ENCODE data around the gene THPO.

Gene THPO

DNA sequence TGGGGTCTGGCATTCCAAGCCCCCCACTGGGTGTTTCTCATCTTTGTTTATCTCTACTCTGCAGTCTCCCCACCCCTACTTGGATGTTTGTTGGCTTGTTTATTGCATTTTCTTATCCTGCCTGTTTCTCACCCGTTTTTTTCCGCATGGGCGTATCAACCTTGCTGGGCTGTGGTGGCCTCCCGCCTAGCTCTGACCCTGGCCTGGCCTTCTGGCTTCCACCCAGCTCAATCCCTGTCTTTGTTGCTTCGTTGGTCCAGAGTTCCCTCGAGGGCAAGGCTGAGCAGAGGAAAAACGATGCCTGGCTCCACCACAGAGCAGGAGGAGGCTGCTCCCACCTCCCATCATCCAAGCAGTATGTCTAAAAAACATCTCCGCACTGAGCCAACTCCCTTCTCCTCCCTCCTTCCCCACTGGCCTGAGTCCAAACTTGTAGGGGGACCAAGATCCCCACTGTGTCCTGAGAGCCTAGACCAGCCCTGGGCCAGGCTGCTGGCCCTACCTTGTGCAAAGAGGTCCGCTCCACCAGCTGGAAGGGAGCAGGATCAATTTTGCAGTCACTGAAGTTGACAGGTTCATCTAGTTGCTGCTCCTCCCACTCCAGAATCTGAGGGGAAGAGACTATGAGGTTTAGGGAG lies 26.4 kb downstream of the THPO start:
- Histone ChIP-seq H4K91ac (ENCODE audit: low read depth, low read length) (no peak overlapping the region), H3K4me3 (ENCODE audit: low read depth, low read length) (no peak overlapping the region), H2BK12ac (ENCODE audit: low read length) (no peak overlapping the region), H3K27ac (ENCODE audit: low read depth, low read length) (no peak overlapping the region), H3K4me1 (ENCODE audit: control insufficient read depth in 1 of 2, insufficient read depth in 2 of 2, low read length in 2 of 2) (peaks cover 2 to 3% of the 10 kb centered on the region in 2 experiments), H2BK5ac (ENCODE audit: low read depth, low read length, poor library complexity) (no peak overlapping the region), H3K79me2 (ENCODE audit: control insufficient read depth, insufficient read depth, low read length, poor library complexity) (no peaks in the 10 kb centered on the region), H3K4ac (ENCODE audit: low read depth, low read length) (no peak overlapping the region), H2BK120ac (ENCODE audit: insufficient read depth, low read length, poor library complexity) (no peak overlapping the region), H3K23ac (ENCODE audit: low read length) (no peak overlapping the region), H3K14ac (ENCODE audit: low read length) (no peak overlapping the region), H4K8ac (ENCODE audit: low read depth, low read length) (no peak overlapping the region), H3K79me1 (ENCODE audit: low read length) (no peaks in the 10 kb centered on the region), H3K9me3 (ENCODE audit: insufficient read depth, low read depth, low read length) (peaks cover 2% of the 10 kb centered on the region), H3K36me3 (ENCODE audit: control insufficient read depth in 1 of 2, insufficient read depth in 2 of 2, low read length in 2 of 2) (peaks cover 9 to 14% of the 10 kb centered on the region in 2 experiments), H4K12ac (ENCODE audit: low read depth, low read length) (no peak overlapping the region), H2AFZ (ENCODE audit: insufficient read depth, low read length, poor library complexity) (no peak overlapping the region), H2AK5ac (ENCODE audit: low read length) (no peak overlapping the region), H3K9ac (ENCODE audit: low read length) (no peak overlapping the region), H3K27me3 (ENCODE audit: insufficient read depth, low read length) (no peaks in the 10 kb centered on the region), H3K18ac (ENCODE audit: low read length) (no peak overlapping the region), H3K4me2 (ENCODE audit: low read length) (no peak overlapping the region)
- no peak for DNase-seq
- no CpG with 5 or more reads among the region's 9 CpGs for WGBS (ENCODE audit: extremely low coverage, insufficient coverage, insufficient read length)

DNA sequence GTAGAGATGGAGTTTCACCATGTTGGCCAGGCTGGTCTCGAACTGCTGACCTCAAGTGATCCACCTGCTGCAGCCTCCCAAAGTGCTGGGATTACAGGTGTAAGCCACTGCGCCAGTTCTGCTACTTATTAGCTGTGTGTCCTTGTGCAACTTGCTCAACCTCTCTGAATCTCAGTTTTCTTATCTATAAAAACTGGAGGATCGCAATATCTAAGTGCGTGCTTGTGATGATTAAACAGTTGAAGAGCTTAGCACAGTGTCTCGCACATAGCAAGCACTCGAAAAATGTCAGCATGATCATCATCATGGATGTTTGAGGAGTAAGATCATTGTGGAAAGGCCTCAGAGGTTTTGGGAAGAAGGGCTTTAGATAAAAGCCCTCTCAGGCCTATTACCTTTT lies 27.4 kb downstream of the THPO start:
- Histone ChIP-seq H2BK12ac (ENCODE audit: low read length) (no peak overlapping the region), H4K12ac (ENCODE audit: low read depth, low read length) (no peak overlapping the region), H3K79me1 (ENCODE audit: low read length) (no peaks in the 10 kb centered on the region), H3K23ac (ENCODE audit: low read length) (no peak overlapping the region), H3K4me2 (ENCODE audit: low read length) (no peak overlapping the region), H3K18ac (ENCODE audit: low read length) (no peak overlapping the region), H2AK5ac (ENCODE audit: low read length) (no peak overlapping the region), H3K79me2 (ENCODE audit: control insufficient read depth, insufficient read depth, low read length, poor library complexity) (no peaks in the 10 kb centered on the region), H3K27ac (ENCODE audit: low read depth, low read length) (no peak overlapping the region), H3K9me3 (ENCODE audit: insufficient read depth, low read depth, low read length) (peaks cover 2% of the 10 kb centered on the region), H3K27me3 (ENCODE audit: insufficient read depth, low read length) (no peaks in the 10 kb centered on the region), H3K4ac (ENCODE audit: low read depth, low read length) (no peak overlapping the region), H2AFZ (ENCODE audit: insufficient read depth, low read length, poor library complexity) (no peak overlapping the region), H4K8ac (ENCODE audit: low read depth, low read length) (no peak overlapping the region), H2BK5ac (ENCODE audit: low read depth, low read length, poor library complexity) (no peak overlapping the region), H3K36me3 (ENCODE audit: control insufficient read depth in 1 of 2, insufficient read depth in 2 of 2, low read length in 2 of 2) (peaks cover 12 to 18% of the 10 kb centered on the region in 2 experiments), H4K91ac (ENCODE audit: low read depth, low read length) (no peak overlapping the region), H2BK120ac (ENCODE audit: insufficient read depth, low read length, poor library complexity) (no peak overlapping the region), H3K9ac (ENCODE audit: low read length) (no peak overlapping the region), H3K14ac (ENCODE audit: low read length) (no peak overlapping the region), H3K4me3 (ENCODE audit: low read depth, low read length) (no peak overlapping the region), H3K4me1 (ENCODE audit: control insufficient read depth in 1 of 2, insufficient read depth in 2 of 2, low read length in 2 of 2) (peaks cover 2 to 3% of the 10 kb centered on the region in 2 experiments)
- DNase-seq, result peak; percentile 76 to 93
- WGBS (ENCODE audit: extremely low coverage, insufficient coverage, insufficient read length), result no CpG with 5 or more reads among the region's 6 CpGs

DNA sequence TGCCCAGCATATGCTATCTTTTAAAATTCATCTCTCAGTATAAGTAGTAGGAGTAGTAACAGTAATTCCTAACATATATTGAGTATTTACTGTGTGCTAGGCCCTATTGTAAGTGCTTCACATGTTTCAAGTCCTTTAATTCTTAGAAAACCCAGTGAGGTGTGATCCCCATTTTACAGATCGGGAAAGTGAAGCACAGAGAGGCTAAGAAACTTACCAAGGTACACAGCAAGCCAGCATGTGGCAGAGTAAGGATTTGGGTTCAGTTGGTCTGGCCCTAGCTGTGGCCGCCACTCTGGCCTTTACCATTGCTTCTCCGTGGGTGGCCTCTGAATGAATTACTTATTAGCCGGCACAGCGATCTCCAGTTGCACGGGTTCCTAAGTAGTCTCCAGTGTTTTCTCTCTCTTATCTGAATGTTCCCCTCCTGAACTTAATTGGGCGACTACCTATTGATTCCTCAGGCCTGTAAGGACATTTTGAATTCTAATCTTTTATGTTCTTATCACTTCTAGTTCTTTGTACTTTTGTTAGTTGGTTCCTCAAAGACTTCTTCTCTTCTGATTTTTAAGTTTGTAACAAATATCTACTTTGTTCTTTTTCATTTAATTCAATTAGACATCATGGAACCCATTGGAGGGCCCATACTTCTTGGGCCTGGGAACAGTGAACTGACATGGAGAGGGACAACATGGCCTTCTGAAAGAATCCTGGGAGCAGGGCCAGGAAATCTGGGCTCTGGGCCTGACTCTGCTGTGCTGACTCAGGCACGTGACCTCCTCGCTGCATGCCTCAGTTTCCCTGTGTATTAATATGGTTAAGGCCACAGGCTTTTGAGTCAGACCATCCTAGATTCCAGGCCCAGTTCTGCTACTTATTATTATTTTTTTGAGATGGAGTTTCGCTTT lies 28.2 kb downstream of the THPO start:
- Histone ChIP-seq H3K14ac (ENCODE audit: low read length) (no peak overlapping the region), H3K9me3 (ENCODE audit: insufficient read depth, low read depth, low read length) (peaks cover 2% of the 10 kb centered on the region), H3K4me3 (ENCODE audit: low read depth, low read length) (no peak overlapping the region), H3K18ac (ENCODE audit: low read length) (no peak overlapping the region), H3K27me3 (ENCODE audit: insufficient read depth, low read length) (no peaks in the 10 kb centered on the region), H4K12ac (ENCODE audit: low read depth, low read length) (no peak overlapping the region), H3K9ac (ENCODE audit: low read length) (no peak overlapping the region), H3K4me2 (ENCODE audit: low read length) (no peak overlapping the region), H4K91ac (ENCODE audit: low read depth, low read length) (no peak overlapping the region), H3K79me2 (ENCODE audit: control insufficient read depth, insufficient read depth, low read length, poor library complexity) (no peaks in the 10 kb centered on the region), H3K79me1 (ENCODE audit: low read length) (no peaks in the 10 kb centered on the region), H3K27ac (ENCODE audit: low read depth, low read length) (no peak overlapping the region), H3K4me1 (ENCODE audit: control insufficient read depth in 1 of 2, insufficient read depth in 2 of 2, low read length in 2 of 2) (no peaks in the 10 kb centered on the region), H2BK5ac (ENCODE audit: low read depth, low read length, poor library complexity) (no peak overlapping the region), H3K4ac (ENCODE audit: low read depth, low read length) (no peak overlapping the region), H3K36me3 (ENCODE audit: control insufficient read depth in 1 of 2, insufficient read depth in 2 of 2, low read length in 2 of 2) (peaks cover 11 to 17% of the 10 kb centered on the region in 2 experiments), H4K8ac (ENCODE audit: low read depth, low read length) (no peak overlapping the region), H2AK5ac (ENCODE audit: low read length) (no peak overlapping the region), H2BK120ac (ENCODE audit: insufficient read depth, low read length, poor library complexity) (no peak overlapping the region), H3K23ac (ENCODE audit: low read length) (no peak overlapping the region), H2BK12ac (ENCODE audit: low read length) (no peak overlapping the region), H2AFZ (ENCODE audit: insufficient read depth, low read length, poor library complexity) (no peak overlapping the region)
- no CpG with 5 or more reads among the region's 10 CpGs for WGBS (ENCODE audit: extremely low coverage, insufficient coverage, insufficient read length)
- DNase-seq, result no peak

DNA sequence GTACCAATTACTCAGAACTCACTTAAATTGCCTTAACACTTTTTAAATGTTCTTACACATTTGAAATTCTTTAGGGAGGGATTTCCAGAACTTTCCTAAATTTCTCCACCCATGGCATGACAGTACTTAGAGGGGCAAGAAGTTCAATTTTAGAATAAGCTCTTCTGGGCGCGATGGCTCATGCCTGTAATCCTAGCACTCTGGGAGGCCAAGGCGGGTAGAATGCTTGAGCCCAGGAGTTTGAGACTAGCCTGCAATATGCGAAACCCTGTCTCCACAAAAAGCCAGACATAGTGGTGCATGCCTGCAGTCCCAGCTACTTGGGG lies 30.0 kb downstream of the THPO start:
- H3K79me2 ChIP-seq (ENCODE audit: control insufficient read depth, insufficient read depth, low read length, poor library complexity), result no peaks in the 10 kb centered on the region
- H2AK5ac ChIP-seq (ENCODE audit: low read length), result no peak overlapping the region
- no peak overlapping the region for H3K4me3 ChIP-seq (ENCODE audit: low read depth, low read length)
- no peak overlapping the region for H3K14ac ChIP-seq (ENCODE audit: low read length)
- no peak overlapping the region for H2BK5ac ChIP-seq (ENCODE audit: low read depth, low read length, poor library complexity)
- H3K27ac ChIP-seq (ENCODE audit: low read depth, low read length), result no peak overlapping the region
- no peaks in the 10 kb centered on the region for H3K27me3 ChIP-seq (ENCODE audit: insufficient read depth, low read length)
- H3K4me1 ChIP-seq (ENCODE audit: control insufficient read depth in 1 of 2, insufficient read depth in 2 of 2, low read length in 2 of 2), result no peaks in the 10 kb centered on the region
- no peak overlapping the region for H2BK120ac ChIP-seq (ENCODE audit: insufficient read depth, low read length, poor library complexity)
- WGBS (ENCODE audit: extremely low coverage, insufficient coverage, insufficient read length), result no CpG with 5 or more reads among the region's 4 CpGs
- H4K8ac ChIP-seq (ENCODE audit: low read depth, low read length), result no peak overlapping the region
- H3K79me1 ChIP-seq (ENCODE audit: low read length), result no peaks in the 10 kb centered on the region
- H3K36me3 ChIP-seq (ENCODE audit: control insufficient read depth in 1 of 2, insufficient read depth in 2 of 2, low read length in 2 of 2), result peaks cover 22 to 32% of the 10 kb centered on the region in 2 experiments
- H4K91ac ChIP-seq (ENCODE audit: low read depth, low read length), result no peak overlapping the region
- H3K9ac ChIP-seq (ENCODE audit: low read length), result no peak overlapping the region
- H3K9me3 ChIP-seq (ENCODE audit: insufficient read depth, low read depth, low read length), result no peaks in the 10 kb centered on the region
- H3K23ac ChIP-seq (ENCODE audit: low read length), result no peak overlapping the region
- no peak overlapping the region for H3K4ac ChIP-seq (ENCODE audit: low read depth, low read length)
- no peak overlapping the region for H3K4me2 ChIP-seq (ENCODE audit: low read length)
- no peak overlapping the region for H2BK12ac ChIP-seq (ENCODE audit: low read length)
- no peak overlapping the region for H4K12ac ChIP-seq (ENCODE audit: low read depth, low read length)
- no peak overlapping the region for H2AFZ ChIP-seq (ENCODE audit: insufficient read depth, low read length, poor library complexity)
- H3K18ac ChIP-seq (ENCODE audit: low read length), result no peak overlapping the region
- no peak for DNase-seq
